ENCODE measurements around the gene GPHN. TPM values are rescaled to one million over a fixed set of nuclear protein-coding genes. Genes with fewer than 3 reads are reported as not detected.

Gene GPHN
- polyA plus RNA-seq, 1 of the 3 experiments (the other 2 are of a cell fraction) = 6.9 TPM

DNA sequence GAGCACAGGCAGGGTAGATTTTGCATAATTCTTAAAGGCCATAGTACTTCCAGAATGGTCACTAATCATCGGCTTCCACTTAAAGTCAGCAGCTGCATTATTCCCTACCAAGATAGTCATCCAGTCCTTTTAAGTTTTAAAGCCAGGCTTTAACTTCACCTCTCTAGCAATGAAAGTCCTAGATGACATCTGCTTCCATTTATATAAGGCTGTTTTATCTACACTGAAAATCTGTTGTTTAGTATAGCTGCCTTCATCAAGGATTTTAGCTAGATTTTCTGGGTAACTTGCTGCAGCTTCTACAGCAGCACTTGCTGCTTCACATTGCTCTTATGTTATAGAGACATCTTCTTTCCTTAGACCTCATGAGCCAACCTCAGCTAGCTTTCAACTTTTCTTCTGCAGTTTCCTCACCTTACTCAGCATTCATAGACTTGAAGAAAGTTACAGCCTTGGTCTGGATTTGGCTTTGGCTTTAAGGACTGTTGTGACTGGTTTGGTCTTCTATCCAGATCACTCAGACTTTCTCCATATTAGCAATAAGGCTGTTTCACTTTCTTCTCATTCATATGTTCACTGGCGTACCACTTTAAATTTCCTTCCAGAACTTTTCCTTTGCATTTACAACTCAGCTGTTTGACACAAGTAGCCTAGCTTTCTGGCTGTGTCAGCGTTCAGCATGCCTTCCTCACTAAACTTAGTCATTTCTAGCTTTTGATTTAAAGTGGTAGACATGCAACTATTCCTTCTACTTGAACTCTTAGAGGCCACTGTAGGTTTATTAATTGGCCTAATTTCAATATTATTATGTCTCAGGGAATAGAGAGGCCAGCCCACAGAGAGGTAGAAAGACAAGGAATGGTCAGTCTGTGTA lies 471.4 kb downstream of the GPHN start:
- H2AFZ ChIP-seq (ENCODE audit: low read depth) = no peak overlapping the region

DNA sequence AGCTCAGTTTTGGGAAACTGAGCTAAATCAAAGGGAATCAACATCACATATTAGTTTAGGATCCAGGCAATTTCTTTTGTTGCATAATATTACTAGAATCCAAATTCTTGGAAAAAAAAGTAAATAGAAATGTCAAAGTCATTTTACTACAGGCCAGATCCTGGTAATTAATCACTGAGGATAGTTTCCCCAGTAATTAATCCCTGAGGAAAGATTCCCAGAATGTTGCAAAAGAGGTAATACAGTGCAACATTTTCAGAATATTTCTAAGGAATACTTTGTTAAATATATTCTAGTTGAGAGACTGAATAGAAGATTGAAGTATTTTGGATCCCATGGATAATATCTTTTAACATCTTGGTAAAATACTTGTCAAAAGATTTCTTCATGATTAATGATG lies 474.3 kb downstream of the GPHN start:
- no peaks in the 10 kb centered on the region for H3F3A ChIP-seq (replicated peaks; ENCODE audit: insufficient read depth)
- H2AFZ ChIP-seq (ENCODE audit: low read depth) = no peak overlapping the region
- H3K9ac ChIP-seq = no peak overlapping the region
- POLR2A ChIA-PET = no interaction called here
- CTCF ChIA-PET = no interaction called here
- H4K20me1 ChIP-seq (ENCODE audit: insufficient read depth) = no peaks in the 10 kb centered on the region
- TF ChIP-seq TEAD4 (IDR thresholded peaks at IDR 0.05; ENCODE audit: borderline replicate concordance, insufficient read depth) (no peak), RCOR1 (IDR thresholded peaks at IDR 0.05; ENCODE audit: low read length) (no peak), GABPA (IDR thresholded peaks at IDR 0.05; ENCODE audit: low read depth) (no peak), TCF12 (IDR thresholded peaks at IDR 0.05) (no peak), YY1 (IDR thresholded peaks at IDR 0.05; ENCODE audit: low read depth) (no peak)
- TF ChIP-seq, protein P1, sequence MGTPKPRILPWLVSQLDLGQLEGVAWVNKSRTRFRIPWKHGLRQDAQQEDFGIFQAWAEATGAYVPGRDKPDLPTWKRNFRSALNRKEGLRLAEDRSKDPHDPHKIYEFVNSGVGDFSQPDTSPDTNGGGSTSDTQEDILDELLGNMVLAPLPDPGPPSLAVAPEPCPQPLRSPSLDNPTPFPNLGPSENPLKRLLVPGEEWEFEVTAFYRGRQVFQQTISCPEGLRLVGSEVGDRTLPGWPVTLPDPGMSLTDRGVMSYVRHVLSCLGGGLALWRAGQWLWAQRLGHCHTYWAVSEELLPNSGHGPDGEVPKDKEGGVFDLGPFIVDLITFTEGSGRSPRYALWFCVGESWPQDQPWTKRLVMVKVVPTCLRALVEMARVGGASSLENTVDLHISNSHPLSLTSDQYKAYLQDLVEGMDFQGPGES (IDR thresholded peaks at IDR 0.05; ENCODE audit: low read depth, low read length) = no peak
- TF ChIP-seq, protein P2, sequence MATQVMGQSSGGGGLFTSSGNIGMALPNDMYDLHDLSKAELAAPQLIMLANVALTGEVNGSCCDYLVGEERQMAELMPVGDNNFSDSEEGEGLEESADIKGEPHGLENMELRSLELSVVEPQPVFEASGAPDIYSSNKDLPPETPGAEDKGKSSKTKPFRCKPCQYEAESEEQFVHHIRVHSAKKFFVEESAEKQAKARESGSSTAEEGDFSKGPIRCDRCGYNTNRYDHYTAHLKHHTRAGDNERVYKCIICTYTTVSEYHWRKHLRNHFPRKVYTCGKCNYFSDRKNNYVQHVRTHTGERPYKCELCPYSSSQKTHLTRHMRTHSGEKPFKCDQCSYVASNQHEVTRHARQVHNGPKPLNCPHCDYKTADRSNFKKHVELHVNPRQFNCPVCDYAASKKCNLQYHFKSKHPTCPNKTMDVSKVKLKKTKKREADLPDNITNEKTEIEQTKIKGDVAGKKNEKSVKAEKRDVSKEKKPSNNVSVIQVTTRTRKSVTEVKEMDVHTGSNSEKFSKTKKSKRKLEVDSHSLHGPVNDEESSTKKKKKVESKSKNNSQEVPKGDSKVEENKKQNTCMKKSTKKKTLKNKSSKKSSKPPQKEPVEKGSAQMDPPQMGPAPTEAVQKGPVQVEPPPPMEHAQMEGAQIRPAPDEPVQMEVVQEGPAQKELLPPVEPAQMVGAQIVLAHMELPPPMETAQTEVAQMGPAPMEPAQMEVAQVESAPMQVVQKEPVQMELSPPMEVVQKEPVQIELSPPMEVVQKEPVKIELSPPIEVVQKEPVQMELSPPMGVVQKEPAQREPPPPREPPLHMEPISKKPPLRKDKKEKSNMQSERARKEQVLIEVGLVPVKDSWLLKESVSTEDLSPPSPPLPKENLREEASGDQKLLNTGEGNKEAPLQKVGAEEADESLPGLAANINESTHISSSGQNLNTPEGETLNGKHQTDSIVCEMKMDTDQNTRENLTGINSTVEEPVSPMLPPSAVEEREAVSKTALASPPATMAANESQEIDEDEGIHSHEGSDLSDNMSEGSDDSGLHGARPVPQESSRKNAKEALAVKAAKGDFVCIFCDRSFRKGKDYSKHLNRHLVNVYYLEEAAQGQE (IDR thresholded peaks at IDR 0.05; ENCODE audit: low read depth, low read length) = no peak
- no peak overlapping the region for H3K4me3 ChIP-seq (ENCODE audit: low read depth in 2 of 2, low read length in 1 of 2)
- DNase-seq = no peak
- no peaks in the 10 kb centered on the region for H3K79me2 ChIP-seq (ENCODE audit: insufficient read depth)
- no peaks in the 10 kb centered on the region for H3K9me3 ChIP-seq
- no peak overlapping the region for H3K4me2 ChIP-seq
- H3K4me1 ChIP-seq (ENCODE audit: control insufficient read depth in 1 of 2, insufficient read depth in 2 of 2, low read depth in 1 of 2, low read length in 1 of 2) = no peaks in the 10 kb centered on the region
- no peaks in the 10 kb centered on the region for H3K36me3 ChIP-seq (replicated peaks in 1 of 2; ENCODE audit: control insufficient read depth in 1 of 2, insufficient read depth in 2 of 2, low read length in 1 of 2)
- H3K9me2 ChIP-seq = no peaks in the 10 kb centered on the region
- no peak overlapping the region for H3K27ac ChIP-seq (ENCODE audit: low read depth in 2 of 2, low read length in 1 of 2)
- H3K27me3 ChIP-seq (ENCODE audit: insufficient read depth) = no peaks in the 10 kb centered on the region

More for the DNA sequence above, 471.4 kb downstream of the GPHN start:
- no peak for TF ChIP-seq EP300 (IDR thresholded peaks at IDR 0.05; ENCODE audit: borderline replicate concordance in 1 of 2, low read depth in 1 of 2, low read length in 1 of 2)
- no peak for TF ChIP-seq JUND (IDR thresholded peaks at IDR 0.05)
- TF ChIP-seq TCF12 (IDR thresholded peaks at IDR 0.05) = peak; percentile 42; the same call in 1 of the 2 replicates
- no peak for TF ChIP-seq NFIC (IDR thresholded peaks at IDR 0.05; ENCODE audit: borderline replicate concordance)
- no peak for TF ChIP-seq CHD2 (IDR thresholded peaks at IDR 0.05; ENCODE audit: low read length, partially characterized antibody)
- TF ChIP-seq, protein P3, sequence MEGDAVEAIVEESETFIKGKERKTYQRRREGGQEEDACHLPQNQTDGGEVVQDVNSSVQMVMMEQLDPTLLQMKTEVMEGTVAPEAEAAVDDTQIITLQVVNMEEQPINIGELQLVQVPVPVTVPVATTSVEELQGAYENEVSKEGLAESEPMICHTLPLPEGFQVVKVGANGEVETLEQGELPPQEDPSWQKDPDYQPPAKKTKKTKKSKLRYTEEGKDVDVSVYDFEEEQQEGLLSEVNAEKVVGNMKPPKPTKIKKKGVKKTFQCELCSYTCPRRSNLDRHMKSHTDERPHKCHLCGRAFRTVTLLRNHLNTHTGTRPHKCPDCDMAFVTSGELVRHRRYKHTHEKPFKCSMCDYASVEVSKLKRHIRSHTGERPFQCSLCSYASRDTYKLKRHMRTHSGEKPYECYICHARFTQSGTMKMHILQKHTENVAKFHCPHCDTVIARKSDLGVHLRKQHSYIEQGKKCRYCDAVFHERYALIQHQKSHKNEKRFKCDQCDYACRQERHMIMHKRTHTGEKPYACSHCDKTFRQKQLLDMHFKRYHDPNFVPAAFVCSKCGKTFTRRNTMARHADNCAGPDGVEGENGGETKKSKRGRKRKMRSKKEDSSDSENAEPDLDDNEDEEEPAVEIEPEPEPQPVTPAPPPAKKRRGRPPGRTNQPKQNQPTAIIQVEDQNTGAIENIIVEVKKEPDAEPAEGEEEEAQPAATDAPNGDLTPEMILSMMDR (IDR thresholded peaks at IDR 0.05) = no peak
- Histone ChIP-seq H3K27me3 (ENCODE audit: insufficient read depth) (no peaks in the 10 kb centered on the region), H3K4me2 (no peak overlapping the region), H3K79me2 (ENCODE audit: insufficient read depth) (no peaks in the 10 kb centered on the region), H3K9ac (no peak overlapping the region), H3F3A (replicated peaks; ENCODE audit: insufficient read depth) (peaks cover 4% of the 10 kb centered on the region), H3K4me1 (ENCODE audit: control insufficient read depth in 1 of 2, insufficient read depth in 2 of 2, low read depth in 1 of 2, low read length in 1 of 2) (no peaks in the 10 kb centered on the region; a peak in 2 of 4 replicates), H3K9me2 (no peaks in the 10 kb centered on the region), H3K27ac (ENCODE audit: low read depth in 2 of 2, low read length in 1 of 2) (no peak overlapping the region), H3K9me3 (no peaks in the 10 kb centered on the region), H3K36me3 (replicated peaks in 1 of 2; ENCODE audit: control insufficient read depth in 1 of 2, insufficient read depth in 2 of 2, low read length in 1 of 2) (no peaks in the 10 kb centered on the region), H4K20me1 (ENCODE audit: insufficient read depth) (no peaks in the 10 kb centered on the region), H3K4me3 (ENCODE audit: low read depth in 2 of 2, low read length in 1 of 2) (no peak overlapping the region)
- ChIA-PET POLR2A (no interaction called here), CTCF (interaction anchor here (0.7 kb wide), 1 partner anchor 37 kb away, joined by 4 read pairs; no protein-coding TSS in a partner anchor)
- WGBS (ENCODE audit: low lambda C conversion rate) = 84% methylated on average over 3 of the region's 3 CpGs
- no peak for DNase-seq

Data from SK-N-SH (cell line).